Ovary (tissue), 3 donors: Measurements from ENCODE around the gene EXOSC10.

Experiments
- EP300 ChIP-seq: sonication (generic); formaldehyde crosslinking; IDR thresholded peaks from one replicate; pipeline ENCODE4 v1.6.1; 2017; ENCODE audit warnings: antibody characterized with exemption
- POLR2A ChIP-seq: fragments of 450-650 bp; IDR thresholded peaks from one replicate; pipeline ENCODE4 v1.6.1; 2017; ENCODE audit warnings: antibody characterized with exemption, mild to moderate bottlenecking, moderate library complexity
- TF ChIP-seq, protein P1 (sequence below), 3 donors: fragments of 450-650 bp in 2 of 3; fragments of 200-600 bp in 1 of 3; IDR thresholded peaks; one replicate each; pipeline versions ENCODE4 v1.5.1 to v1.8.0; 2016 to 2022; ENCODE audit warnings: antibody characterized with exemption in 3 of 3, mild to moderate bottlenecking in 1 of 3
- donor health status: DM: no; HTN: no; CAD: no.

DNA sequence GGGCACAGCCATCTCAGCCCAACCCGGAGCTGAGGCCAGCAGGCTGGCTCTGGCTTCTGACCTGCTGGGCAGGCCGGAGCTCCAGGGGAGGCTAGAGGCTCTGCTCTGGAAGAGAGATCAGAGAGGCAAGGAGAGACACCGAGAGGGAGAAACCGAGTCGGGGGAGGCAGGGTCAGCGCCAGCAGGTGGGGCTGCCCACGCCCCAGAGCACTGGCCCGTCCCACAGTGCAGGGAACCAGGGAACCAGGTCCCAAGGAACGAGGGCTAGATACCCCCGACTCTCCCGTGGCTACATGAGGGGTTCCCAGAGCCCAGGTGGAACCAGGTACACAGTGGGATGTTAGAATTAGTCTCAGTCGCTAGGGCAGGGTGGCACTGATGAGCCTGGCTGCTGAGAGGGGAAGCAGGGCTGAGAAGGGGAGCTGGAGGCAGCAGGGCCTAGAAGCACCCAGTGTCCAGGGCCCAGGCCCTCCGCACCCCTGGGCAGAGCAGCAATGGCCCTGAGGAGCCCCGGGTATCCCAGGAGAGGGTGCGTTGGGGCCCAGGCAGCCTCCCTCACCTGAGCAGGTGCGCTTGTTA, 54.7 kb downstream of the EXOSC10 start:
- TF ChIP-seq, protein P1, sequence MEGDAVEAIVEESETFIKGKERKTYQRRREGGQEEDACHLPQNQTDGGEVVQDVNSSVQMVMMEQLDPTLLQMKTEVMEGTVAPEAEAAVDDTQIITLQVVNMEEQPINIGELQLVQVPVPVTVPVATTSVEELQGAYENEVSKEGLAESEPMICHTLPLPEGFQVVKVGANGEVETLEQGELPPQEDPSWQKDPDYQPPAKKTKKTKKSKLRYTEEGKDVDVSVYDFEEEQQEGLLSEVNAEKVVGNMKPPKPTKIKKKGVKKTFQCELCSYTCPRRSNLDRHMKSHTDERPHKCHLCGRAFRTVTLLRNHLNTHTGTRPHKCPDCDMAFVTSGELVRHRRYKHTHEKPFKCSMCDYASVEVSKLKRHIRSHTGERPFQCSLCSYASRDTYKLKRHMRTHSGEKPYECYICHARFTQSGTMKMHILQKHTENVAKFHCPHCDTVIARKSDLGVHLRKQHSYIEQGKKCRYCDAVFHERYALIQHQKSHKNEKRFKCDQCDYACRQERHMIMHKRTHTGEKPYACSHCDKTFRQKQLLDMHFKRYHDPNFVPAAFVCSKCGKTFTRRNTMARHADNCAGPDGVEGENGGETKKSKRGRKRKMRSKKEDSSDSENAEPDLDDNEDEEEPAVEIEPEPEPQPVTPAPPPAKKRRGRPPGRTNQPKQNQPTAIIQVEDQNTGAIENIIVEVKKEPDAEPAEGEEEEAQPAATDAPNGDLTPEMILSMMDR (IDR thresholded peaks at IDR 0.05) = no peak
- TF ChIP-seq POLR2A (no peak), EP300 (no peak)
